ENCODE data around the gene SPIRE1. TPM values are rescaled to one million over a fixed set of nuclear protein-coding genes. Genes with fewer than 3 reads are reported as not detected.

Gene SPIRE1
- total RNA-seq, 1 experiment from 2014 or later, result 16.6 TPM

- H3K14ac ChIP-seq (ENCODE audit: insufficient read depth, low read length), result no peak overlapping the region
- H2BK20ac ChIP-seq (ENCODE audit: low read depth, low read length, poor library complexity, severe bottlenecking), result no peak overlapping the region
- H3K18ac ChIP-seq (ENCODE audit: insufficient read length, low read depth, low read length), result no peak overlapping the region
- H3K4ac ChIP-seq (ENCODE audit: low read depth, low read length), result no peak overlapping the region
- no CpG with 5 or more reads among the region's 7 CpGs for WGBS (ENCODE audit: extremely low coverage, insufficient read length, low lambda C conversion rate)
- no peak overlapping the region for H3K23ac ChIP-seq (ENCODE audit: insufficient read length, low read depth, low read length)
- no peaks in the 10 kb centered on the region for H3K4me1 ChIP-seq (ENCODE audit: insufficient read depth, low read length)
- H3K27me3 ChIP-seq (ENCODE audit: insufficient read depth, low read length), result no peaks in the 10 kb centered on the region
- DNase-seq, result no peak
- TF ChIP-seq, protein P1, sequence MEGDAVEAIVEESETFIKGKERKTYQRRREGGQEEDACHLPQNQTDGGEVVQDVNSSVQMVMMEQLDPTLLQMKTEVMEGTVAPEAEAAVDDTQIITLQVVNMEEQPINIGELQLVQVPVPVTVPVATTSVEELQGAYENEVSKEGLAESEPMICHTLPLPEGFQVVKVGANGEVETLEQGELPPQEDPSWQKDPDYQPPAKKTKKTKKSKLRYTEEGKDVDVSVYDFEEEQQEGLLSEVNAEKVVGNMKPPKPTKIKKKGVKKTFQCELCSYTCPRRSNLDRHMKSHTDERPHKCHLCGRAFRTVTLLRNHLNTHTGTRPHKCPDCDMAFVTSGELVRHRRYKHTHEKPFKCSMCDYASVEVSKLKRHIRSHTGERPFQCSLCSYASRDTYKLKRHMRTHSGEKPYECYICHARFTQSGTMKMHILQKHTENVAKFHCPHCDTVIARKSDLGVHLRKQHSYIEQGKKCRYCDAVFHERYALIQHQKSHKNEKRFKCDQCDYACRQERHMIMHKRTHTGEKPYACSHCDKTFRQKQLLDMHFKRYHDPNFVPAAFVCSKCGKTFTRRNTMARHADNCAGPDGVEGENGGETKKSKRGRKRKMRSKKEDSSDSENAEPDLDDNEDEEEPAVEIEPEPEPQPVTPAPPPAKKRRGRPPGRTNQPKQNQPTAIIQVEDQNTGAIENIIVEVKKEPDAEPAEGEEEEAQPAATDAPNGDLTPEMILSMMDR (conservative IDR thresholded peaks at IDR 0.05), result no peak
- no peaks in the 10 kb centered on the region for H3K79me1 ChIP-seq (ENCODE audit: insufficient read depth, low read depth, low read length, poor library complexity, severe bottlenecking)
- H2BK15ac ChIP-seq (ENCODE audit: low read depth, low read length), result no peak overlapping the region
- no peak overlapping the region for H2BK5ac ChIP-seq (ENCODE audit: insufficient read length, low read length)
- no peak overlapping the region for H2BK12ac ChIP-seq (ENCODE audit: insufficient read length, low read depth, low read length)
- no peak overlapping the region for H3K4me2 ChIP-seq (ENCODE audit: insufficient read depth, insufficient read length, low read length)
- H2BK120ac ChIP-seq (ENCODE audit: low read depth, low read length, poor library complexity, severe bottlenecking), result no peak overlapping the region
- no peak overlapping the region for H4K91ac ChIP-seq (ENCODE audit: insufficient read length, low read depth, low read length)
- Mint-ChIP-seq H3K27me3 (ENCODE audit: low read depth) (no peaks in the 10 kb centered on the region), H3K27ac (peak overlapping the region in 2 of 3 experiments; percentile 58 to 78; a peak in 5 of 7 replicates), H3K4me1 (no peaks in the 10 kb centered on the region), H3K9me3 (no peaks in the 10 kb centered on the region), H3K4me3 (no peak overlapping the region), H3K36me3 (ENCODE audit: insufficient read depth in 1 of 3, low read depth in 3 of 3) (no peaks in the 10 kb centered on the region)
- no peak overlapping the region for H3K56ac ChIP-seq (ENCODE audit: insufficient read length, low read depth, low read length)
- no peak overlapping the region for H4K5ac ChIP-seq (ENCODE audit: insufficient read length, low read depth, low read length)
- H3K9ac ChIP-seq (ENCODE audit: extremely low read depth, insufficient read length, low read length), result no peak overlapping the region
- no peaks in the 10 kb centered on the region for H3K79me2 ChIP-seq (ENCODE audit: insufficient read depth, low read length)
- no peak overlapping the region for H3K27ac ChIP-seq (ENCODE audit: insufficient read length, low read depth, low read length)
- no peak overlapping the region for H3T11ph ChIP-seq (ENCODE audit: low read length)
- H4K8ac ChIP-seq (replicated peaks; ENCODE audit: insufficient read length, low read depth, low read length), result no peak overlapping the region
- H3K9me3 ChIP-seq (ENCODE audit: control insufficient read depth, low read depth, low read length), result no peaks in the 10 kb centered on the region
- H2AK5ac ChIP-seq (ENCODE audit: insufficient read length, low read length), result no peak overlapping the region
- H2AFZ ChIP-seq (ENCODE audit: low read length), result no peak overlapping the region
- H4K20me1 ChIP-seq (ENCODE audit: control insufficient read depth, insufficient read depth, insufficient read length), result no peaks in the 10 kb centered on the region
- H3K23me2 ChIP-seq (ENCODE audit: insufficient read length, low read depth, low read length, poor library complexity, severe bottlenecking), result no peaks in the 10 kb centered on the region
These were observed 187.4 kb downstream of the SPIRE1 start for GRCh38 chr18:12470382-12471075.

All from H9 (cell line).